ENCODE results near the gene DDAH2.

The DDAH2 gene

DNA sequence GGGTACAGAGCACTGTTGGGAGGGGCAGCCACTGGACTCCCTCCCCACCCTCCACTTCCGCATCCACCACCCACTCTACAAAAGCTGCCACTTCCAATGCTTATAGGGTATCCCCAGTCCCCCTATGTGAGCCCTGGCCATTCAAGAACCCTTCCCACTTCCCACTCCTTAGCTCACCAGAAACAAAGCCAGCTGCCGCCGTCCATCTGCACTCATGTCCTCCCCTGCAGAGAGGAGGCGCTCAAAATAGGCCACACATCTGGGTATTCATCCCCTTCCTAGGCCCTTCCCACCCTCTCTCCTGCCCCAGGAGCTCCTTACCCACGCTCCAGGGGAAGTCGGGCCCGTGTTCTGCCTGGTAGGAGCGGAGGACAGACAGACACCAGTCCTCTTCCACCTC, 41.8 kb downstream of the DDAH2 start:
- no peak for DNase-seq

DNA sequence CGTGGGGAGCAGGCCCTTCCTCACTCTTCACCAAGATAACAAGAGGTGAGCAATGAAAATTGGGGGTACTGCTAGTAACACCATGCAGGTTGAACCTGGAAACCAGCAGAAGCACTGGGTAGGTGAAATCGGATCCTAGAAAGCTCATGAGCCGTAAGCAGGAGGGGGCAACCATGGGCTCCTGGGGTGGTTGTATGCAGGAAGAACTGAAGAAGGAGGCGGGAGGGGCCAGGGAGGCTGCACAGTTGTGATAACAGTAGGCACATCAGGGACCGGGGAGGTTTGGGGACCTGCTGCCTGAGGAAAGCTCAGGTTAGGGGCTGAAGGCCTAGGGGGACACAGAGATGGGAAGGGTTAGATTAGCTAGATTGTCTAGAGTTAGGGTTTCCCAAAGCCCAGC, 42.6 kb downstream of the DDAH2 start:
- DNase-seq: no peak

DNA sequence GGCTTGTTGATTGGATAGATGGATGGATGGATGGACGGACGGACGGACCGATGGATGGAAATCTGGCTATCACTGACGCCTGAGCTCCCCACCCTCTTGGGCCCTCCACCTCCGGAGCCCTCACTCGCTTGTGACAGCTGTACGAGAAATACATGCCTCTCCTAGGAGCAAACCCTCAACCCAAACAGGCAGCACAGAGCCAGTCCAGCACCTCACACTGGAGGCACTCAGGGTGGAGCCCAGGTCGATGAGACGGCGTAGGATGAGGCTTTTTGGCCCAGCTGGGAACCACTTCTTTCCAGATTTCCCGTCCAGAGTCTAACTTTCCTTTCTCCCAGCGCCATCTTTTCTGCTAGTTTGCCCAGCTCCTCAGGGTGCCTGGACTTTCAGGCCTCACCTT, 45.5 kb downstream of the DDAH2 start:
- DNase-seq: no peak

DNA sequence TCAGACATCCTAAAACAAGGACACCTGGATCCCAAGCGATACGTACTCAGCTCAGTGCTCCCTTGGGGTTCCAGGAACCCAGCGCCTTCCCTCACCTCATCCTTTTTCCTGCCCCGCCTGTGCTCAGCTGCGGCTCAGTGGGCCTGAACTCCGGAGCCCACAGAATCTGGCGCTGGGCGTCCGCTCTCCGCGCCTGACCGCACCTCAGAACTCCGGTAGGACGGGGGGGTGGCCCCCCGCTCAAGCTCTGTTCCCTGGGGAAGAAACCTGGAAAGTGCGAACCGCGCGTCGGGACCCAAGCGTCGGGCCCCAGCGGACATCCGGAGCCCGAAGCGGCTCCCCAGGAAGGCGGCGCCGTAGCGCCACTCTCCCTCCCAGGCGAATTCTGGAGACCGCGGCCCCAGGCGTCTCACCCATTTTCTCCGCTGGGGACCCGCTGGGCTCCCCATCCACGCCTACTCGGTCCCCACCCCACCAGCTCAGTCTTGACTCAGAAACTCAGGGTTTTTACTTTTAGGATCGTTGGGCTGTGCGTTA, 47.9 kb downstream of the DDAH2 start:
- no peak for DNase-seq

DNA sequence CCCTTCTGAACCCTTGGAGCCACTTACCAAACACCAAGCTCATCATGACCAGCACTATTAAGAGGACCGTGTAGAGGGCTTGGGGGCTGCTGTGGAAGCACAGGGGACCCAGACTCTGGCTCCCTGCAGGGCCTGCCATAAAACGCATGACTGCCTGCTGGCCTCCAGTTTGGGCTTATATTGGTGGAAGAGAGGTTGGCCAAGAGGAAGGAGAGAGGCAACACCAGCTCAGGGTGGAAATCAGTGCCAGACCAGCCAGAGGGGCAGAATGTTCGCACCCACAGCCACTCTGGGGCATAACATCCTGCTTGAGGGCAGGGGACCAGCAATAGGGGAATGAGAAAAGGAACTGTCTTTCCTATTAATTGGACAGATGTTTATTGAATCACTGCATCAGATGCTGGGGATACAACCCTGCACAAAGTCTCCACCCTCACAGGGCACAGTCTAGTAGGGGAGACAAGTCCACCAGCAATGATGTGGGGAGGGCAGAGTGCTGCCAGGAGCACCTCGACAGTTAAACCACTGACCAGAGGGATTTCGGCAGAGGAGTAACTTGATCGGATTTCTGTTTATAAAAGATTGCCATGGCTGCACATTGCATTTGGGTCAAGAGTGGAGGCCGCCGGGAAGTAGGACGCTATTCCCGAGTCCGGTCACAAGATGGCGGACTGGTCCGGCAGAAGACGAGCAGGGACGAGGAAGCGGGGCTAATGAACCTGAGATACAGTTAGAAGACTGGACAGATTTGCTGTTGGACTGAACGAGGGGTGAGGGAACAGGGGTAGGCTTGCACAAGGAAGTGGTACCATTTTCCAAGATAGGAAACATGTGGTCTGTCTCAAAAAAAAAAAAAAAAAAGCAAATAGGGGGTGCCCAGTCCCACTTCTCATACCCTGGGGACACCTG, 48.6 kb downstream of the DDAH2 start, which contains the start of gene LY6G5C:
TSS of gene LY6G5C (minus strand) at position 842 of the 909 bp plus-strand sequence. CDS start at position 148, 694 bp downstream.
- peak; percentile 84 for DNase-seq

DNA sequence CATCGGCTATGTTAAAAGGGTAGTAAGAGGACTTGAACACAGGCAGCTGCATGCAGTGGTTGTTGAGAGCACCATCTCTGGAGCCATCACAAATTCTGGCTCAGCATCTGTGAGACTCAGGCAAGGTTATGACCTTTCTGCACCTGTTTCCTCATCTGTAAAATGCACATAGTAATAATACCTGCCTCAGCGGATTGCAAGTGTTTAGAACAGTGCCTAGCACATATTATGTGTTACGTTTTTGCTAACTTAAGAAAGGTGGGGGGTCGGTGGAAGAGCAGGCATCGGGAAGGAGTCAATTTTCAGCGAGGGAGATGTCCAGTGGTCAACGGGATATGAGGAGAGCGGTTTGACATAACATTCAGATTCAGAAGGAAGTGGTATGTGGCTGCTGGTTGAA, 51.1 kb downstream of the DDAH2 start:
- no peak for DNase-seq

All from NCI-H2029 treated with DMSO at 0.1 percent for 48 hours (cell line).